Stomach (tissue), 4 donors: Measurements from ENCODE around the gene FAM240A.

Experiments
- POLR2AphosphoS5 ChIP-seq, 3 donors: sonication (generic); formaldehyde crosslinking; IDR thresholded peaks; one replicate each; pipeline ENCODE4 v1.6.1; 2016; ENCODE audit warnings: antibody characterized with exemption in 3 of 3
- TF ChIP-seq, protein P1 (sequence below), 7 experiments: fragments of 450-650 bp in 4 of 7; fragments of 200-600 bp in 3 of 7; sonication (generic) in 3 of 7; IDR thresholded peaks; one replicate each; pipeline ENCODE4 v1.5.1; 2016 to 2019; ENCODE audit warnings: antibody characterized with exemption in 7 of 7, control low read depth in 2 of 7, mild to moderate bottlenecking in 1 of 7

DNA sequence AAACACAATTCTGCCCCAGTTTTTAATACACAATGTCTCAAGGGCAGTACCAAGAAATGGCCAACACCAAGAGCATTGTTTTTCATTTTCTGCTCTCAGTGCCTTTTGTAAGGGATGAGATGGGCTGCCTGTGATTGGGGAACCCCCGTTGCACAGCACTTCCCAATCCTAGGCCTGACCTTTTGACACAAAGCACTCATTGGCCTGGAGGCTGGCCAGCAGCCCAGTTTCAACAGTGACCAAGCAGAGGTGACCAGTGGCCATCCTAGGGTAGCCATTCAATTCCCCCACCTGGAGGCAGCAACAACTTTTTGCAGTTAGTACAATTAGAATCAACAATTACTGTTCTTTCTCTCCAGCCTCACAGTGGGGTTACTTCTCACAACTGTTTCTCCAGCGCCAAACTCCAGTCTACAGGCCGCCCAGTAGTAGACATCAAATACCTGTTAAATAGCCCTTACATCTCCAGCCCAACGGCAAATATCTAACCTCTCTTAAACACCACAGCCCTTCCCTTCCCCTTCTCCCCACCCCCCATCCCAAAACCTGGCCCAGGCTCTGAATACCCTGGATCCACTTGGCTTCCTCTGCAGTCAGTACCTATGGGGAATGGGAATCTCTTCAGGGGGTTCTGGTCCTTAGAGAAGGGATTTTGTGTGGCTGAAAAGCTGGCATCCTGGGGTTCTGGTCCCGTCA, 37.3 kb upstream of the FAM240A start:
- TF ChIP-seq, protein P1, sequence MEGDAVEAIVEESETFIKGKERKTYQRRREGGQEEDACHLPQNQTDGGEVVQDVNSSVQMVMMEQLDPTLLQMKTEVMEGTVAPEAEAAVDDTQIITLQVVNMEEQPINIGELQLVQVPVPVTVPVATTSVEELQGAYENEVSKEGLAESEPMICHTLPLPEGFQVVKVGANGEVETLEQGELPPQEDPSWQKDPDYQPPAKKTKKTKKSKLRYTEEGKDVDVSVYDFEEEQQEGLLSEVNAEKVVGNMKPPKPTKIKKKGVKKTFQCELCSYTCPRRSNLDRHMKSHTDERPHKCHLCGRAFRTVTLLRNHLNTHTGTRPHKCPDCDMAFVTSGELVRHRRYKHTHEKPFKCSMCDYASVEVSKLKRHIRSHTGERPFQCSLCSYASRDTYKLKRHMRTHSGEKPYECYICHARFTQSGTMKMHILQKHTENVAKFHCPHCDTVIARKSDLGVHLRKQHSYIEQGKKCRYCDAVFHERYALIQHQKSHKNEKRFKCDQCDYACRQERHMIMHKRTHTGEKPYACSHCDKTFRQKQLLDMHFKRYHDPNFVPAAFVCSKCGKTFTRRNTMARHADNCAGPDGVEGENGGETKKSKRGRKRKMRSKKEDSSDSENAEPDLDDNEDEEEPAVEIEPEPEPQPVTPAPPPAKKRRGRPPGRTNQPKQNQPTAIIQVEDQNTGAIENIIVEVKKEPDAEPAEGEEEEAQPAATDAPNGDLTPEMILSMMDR (IDR thresholded peaks at IDR 0.05), result no peak
- no peak for TF ChIP-seq POLR2AphosphoS5 (IDR thresholded peaks at IDR 0.05)
